ENCODE data around the gene GLG1.
A peak's percentile ranks its signal among the peaks of the same experiment; 100 is the strongest.
"Not testable (repeated sequence)": the region's sequence is repeated elsewhere in the genome, so short reads cannot be mapped to it uniquely, and the experiment has no call there.

GLG1 gene

DNA sequence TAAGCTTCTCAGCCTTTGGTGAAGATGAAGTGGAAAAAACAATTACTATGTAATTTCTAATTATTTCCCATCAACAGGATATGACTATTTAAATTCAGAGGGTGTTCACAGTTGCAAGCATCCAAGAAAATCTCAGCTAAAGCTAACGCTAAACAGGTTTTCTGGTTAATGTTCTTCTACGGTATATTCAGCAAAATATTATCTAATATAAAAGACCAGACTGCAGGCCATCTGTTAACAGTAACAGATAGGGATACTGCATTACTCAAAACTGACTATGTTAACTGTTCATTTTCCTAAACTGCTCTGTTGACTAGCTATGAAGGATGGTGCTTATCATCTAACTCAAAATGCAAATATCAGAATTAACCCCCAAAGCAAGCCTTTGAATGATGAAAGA, 32.8 kb downstream of the GLG1 start:
- no peak for DNase-seq

DNA sequence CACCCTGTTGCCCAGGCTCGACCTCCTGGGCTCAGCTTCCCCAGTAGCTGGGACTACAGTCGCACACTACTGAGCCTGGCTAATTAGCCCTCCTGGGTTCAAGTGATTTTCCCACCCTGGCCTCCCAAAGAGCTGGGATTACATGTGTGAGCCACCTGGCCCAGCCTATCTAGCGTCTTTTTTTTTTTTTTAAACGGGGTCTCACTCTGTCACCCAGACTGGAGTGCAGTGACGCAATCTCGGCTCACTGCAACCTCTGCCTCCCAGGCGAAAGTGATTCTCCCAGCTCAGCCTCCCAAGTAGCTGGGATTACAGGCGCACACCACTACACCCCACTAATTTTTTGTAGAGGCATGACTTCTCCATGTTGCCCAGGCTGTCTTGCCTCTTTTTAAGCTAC, 33.3 kb downstream of the GLG1 start:
- DNase-seq = no peak

DNA sequence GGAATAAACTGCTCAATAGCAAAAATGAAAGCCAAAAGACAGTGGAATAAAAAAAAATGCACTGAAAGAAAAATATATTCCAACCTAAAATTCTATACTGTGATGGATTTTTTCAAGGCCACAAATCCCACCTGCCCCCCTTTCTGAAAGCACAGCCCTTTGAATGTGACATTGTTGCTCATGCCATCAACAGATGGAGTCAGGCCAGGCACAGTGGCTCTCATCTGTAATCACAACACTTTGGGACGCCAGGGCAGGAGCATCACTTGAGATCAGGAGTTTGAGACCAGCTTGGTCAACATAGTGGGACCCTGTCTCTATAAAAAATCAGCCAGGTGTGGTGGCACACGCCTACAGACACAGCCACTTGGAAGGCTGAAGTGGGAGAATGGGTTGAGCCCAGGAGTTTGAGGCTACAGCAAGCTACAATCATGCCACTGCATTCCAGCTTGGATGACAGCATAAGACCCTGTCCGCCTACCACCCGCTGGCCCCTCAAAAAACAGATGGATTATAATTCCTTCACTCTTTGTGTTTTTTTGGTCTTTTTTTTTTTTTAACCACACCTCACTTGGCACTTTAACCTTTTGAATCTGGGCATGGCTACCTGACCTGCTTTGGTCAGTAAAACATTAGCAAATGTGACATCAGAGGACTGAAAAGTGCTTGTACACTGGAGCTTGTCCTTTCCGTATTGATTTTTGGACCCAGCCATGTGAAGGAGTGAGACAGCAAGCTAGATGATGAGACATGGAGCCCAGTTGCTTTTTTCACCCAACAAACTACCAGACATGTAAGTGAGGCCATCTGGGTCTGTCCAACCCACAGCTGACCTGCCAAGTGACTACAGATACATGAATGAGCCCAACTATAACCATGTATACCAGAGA, 36.3 kb downstream of the GLG1 start:
- no peak for DNase-seq

DNA sequence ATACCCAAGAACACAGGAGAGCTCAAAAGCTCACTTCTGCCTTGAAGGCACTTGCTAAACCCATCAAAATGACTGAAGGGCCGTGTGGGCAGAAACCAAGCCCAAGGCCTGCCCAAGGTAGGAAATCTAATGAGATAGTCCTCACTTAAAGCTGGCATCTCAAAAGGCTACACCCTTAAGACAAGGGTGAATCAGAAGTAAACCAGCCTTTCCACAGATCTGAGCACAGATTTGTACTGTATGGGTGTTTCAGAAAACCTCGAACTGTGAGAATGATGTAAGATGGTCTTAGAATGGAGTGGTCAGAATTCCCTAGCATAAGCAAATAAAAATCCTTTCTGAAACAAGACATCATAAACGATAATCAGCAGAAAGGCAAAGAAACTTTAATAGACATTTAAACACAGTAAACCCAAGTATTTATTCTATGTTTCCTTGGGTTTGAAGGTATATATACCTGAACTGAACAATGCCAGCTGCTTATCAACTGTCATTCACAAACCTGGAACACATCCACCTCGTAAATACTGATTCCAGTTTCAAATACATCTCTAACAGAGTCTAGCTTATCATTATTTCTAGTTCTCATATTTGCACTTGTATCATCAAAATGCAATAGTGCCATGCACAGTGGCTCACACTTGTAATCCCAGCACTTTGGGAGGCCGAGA, 37.8 kb downstream of the GLG1 start:
- DNase-seq = no peak

DNA sequence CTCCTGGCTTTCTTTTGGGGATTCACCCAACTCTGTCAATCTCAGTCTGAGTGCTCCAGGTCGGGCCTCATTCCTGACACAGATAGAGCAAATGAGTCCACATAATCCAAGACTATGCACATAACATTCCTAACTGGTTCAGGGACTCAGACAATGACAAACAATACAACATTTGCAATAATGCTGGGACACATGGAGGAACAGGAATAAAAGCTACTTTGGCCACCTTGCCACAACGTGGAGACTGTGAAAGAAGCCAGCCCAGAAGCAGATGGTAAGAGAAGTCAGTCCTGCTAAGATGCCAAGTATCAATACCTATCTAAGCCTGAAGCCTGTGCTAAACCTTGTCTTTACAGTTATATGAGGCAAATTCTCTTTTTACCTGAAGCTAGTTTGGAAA, 39.0 kb downstream of the GLG1 start:
- DNase-seq = no peak

DNA sequence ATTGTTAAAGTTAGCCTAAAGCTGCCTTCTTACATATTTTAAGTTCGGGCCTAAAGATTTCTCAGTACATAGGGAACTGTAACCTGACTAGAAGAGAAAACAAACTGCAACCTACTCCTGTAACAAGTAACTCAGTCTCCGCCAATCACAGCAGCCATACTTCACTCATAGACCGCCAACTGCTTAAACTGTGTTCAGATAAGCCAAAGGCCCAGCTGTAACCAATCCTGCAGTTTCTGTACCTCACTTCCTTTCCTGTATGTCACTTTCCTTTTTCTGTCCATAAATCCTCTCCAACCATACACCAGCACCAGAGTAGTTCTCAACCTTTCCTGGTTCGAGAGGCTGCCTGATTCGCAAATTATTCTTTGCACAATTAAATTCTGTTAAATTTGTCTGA, 41.5 kb downstream of the GLG1 start:
- DNase-seq = peak; percentile 21

DNA sequence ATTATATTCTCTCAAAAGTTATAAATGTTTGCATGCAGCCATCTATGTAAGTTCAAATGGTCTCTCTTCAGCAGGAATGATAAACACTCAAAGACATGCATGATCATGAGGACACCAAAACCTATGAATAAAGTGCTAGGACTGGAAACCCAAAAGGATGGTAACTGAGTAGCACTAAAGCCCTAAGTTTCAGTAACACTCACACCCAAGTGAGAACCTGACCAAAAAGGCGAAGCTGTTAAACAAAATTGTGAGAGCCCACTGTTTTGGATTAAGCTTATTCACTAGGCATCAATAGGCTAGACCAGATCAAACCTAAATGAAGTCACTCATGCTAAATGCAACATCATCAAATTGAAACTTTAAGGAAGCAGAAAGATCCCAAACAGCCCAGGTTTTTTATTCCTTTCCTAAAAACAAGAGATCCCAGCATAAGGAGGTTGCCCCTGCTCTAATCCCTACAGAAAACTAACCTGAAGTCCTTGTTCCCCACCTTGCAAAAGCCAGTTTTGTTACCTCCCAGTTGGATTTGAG, 42.4 kb downstream of the GLG1 start:
- DNase-seq = no peak

DNA sequence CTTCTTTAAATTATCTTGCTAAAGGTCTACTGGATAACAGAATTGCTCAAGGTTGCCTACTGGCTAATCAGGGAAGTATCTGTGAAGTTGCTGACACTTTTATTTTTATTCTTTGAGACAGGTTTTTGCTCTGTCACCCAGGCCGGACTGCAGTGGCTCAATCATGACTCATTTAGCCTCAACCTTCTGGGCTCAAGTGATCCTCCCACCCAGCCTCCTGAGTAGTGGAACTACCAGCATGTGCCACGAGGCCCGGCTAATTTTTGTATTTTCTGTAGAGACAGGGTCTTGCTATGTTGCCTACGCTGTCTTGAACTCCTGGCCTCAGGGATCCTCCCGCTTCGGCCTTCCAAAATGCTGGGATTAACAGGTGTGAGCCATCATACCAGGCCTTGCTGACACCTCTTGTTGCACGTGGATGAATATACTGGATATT, 43.1 kb downstream of the GLG1 start:
- peak; percentile 58 for DNase-seq

DNA sequence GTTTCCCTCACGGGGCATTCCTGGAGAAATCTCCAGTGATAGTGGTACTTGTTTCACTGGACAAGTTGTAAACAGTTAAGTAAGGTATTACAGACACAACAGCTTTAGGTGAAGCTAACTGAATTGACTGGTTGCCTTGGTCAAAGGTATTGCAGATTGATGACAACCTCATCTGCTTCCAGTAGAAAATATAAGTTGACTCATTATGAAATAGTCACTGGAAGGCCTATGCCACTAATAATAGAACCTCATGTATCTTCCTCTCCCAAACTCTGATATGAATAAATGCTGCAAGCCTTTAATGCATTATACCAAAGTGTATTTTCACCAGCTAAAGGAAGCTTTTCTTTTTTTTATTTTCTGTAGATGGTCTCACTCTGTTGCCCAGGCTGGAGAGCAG, 44.8 kb downstream of the GLG1 start:
- DNase-seq = no peak

DNA sequence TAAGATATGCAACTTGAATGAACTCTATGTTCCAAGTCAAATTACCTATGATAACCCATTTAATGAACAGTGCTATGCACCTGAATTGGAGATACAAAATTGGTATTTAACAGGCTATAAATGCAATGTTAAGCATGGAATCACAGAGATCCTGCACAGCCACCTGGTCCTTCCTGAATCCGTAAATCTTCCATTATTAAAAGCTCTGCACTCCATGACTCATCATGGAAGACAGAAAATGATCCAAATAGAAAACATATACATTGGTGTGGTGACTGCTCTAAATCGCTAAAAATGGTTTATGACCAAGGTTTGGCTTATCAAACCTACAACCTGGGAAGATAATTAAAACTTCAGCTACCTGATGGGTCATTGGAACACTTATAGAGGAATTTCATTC, 45.3 kb downstream of the GLG1 start:
- no peak for DNase-seq

DNA sequence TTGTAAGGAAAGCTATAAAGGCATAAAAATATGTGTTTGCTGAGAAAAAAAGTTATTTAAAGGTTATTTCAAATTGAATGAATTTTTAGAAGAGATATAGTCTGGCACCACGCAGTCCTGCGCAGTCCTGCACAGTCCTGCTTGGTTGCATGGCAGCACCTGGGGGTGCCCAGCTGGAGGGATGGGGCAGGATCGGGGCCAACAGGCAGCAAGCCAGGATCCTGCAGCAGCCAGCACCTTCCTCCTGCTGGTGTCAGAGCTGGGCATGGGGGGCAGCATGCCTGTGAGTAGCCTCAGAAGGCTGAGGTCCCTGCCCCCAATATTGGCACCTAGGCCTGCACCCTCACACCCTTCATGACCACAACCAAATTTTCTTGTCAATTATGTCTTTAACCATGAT, 46.0 kb downstream of the GLG1 start:
- DNase-seq = no peak

DNA sequence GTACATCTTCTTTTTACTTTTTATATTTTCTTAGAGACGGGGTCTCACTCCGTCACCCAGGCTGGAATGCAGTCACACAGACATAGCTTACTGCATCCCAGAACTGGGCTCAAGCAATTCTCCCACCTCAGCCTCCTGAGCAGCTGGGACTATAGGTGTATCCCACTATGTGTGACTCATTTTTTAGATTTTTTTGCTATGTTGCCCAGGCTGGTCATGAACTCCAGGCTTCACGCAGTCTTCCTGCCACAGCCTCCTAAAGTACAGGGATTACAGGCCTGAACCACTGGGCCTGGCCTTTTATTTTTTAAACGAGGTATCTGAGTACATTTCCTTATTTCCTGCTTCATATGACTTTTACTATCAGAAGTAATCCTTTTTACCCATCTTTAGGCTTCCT, 48.0 kb downstream of the GLG1 start:
- no peak for DNase-seq

DNA sequence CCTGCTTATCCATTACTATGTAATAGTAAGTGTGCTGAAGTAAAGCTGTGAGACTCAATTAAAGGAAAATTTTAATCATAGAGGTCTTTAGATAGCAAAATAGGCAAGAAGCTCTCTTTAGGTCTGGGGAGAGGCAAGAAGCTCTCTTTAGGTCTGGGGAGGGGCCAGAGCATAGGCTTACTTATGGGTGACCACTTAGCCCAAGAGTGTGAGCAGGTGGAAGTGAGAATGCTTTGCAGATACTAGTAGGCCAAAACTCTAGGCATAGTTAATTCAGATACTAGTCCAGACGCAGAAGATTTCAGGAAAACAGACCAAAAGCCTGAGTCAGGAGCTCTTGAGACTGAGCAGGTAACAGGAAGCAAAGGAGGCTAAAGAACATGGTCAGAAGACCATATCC, 49.6 kb downstream of the GLG1 start:
- no peak for DNase-seq

DNA sequence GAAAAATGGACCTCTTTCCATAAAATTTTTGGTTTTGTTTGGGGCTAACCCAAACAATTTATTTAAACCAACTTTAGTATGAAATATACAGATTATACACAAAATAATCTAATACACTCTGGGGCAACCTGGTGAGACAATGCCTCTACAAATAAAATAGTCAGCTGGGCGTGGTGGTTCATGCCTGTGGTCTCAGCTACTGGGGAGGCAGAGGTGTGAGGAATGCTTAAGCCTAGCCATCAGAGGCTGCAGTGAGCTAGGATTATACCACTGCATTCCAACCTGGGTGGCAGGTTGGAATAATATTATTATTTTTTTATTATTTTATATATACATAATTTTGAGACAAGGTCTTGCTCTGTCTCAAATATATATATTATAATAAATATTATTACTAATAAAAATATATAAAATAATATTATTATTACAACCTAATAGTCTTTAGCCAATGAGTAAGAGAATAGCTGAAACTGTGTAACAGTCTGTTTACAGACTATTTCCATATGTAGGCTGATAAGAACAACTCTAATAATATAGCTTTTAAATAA, 50.5 kb downstream of the GLG1 start:
- no peak for DNase-seq

DNA sequence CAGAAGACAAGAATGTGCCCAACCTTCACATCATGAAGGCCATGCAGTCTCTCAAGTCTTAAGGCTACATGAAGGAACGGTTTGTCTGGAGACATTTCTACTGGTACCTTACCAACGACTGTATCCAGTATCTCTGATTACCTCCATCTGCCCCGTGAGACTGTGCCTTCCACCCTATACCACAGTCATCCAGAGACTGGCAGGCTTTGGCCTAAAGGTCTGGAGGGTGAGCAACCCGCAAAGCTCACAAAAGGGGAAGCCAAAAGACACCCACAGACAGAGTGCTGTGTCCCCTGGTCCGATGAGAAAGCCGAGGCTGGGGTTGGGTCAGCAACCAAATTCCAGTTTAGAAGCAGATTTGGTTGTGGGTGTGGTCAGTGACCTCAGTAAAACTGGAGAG, 54.6 kb downstream of the GLG1 start:
- DNase-seq = not testable (repeated sequence)

DNA sequence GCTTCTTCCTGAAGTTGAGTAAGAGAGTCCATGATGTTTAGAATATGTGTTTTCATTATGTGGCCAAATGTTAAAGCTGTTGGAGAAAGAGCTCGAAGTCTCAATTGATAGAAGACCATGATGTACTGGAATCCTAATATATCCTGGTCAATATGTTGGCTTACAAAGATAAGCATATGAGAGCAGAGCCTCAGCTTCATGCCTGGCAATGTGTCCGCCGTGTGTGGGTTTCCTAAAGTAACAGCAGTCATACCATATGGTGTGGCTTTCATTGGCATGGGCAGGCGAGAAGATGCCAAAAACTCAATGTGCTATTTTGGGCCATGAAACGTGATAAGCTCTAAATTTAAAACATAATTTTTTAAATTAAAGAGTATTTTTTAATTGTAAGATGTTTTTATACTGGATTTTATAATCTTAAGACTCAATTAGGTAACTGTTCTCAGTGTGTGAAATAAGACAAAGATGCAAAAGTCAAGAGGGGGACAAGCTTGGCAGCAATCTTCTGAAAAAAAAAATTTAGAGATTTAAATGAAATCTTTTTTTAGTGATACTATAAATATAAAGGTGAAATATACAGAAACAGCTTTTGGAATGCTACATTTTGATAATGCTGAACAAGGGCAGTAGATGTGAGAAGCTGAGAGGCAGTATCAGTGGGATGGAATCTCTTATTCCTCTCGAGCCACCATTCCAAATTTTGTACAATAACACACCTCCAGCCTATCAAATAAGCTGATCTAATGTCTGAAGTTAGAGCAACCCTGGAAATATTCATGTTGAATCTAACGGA, 56.5 kb downstream of the GLG1 start:
- not testable (repeated sequence) for DNase-seq

DNA sequence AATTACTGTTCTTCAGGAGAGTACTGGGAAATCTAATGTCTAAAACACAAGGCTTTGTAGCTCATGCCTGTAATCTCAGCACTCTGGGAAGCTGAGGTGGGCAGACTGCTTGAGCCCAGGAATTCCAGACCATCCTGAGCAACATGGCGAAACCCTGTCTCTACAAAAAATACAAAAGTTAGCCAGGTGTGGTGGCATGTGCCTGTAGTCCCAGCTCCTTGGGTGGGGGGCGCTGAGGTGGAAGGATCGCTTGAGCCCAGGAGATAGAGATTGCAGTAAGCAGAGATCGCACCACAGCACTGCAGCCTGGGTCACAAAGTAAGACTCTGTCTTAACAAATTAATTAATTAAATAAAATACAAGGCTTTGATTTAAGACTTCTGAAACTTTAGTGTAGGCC, 60.8 kb downstream of the GLG1 start:
- not testable (repeated sequence) for DNase-seq

DNA sequence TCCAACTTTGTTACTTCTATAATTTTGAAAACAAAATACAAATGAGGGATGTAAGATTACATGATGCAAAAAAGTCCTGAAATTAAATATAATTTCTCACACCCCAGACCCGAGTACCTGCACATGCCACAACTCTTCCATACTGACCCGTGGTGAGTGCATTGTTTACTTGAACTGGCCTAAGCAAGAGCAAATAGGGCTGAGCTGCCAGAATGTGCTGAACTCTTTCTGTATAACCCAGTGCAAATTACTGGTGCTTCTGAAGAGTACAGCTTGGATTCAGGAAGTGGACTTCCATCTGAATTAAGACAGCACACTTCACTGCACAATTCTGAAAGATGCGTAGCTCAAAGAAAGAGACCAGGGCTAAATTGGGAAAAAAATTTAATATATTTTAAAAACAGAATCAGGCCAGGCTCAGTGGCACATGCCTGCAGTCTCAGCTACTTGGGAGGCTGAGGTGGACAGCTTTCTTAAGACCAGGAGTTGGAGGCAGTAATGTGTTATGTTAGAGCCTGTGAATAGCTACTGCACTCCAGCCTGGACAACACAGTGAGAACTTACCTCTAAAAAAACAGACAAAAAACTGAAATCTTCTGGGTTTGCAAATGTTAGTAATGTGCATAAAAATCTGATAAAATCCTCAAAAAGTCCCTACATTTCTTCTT, 63.9 kb downstream of the GLG1 start:
- not testable (repeated sequence) for DNase-seq

DNA sequence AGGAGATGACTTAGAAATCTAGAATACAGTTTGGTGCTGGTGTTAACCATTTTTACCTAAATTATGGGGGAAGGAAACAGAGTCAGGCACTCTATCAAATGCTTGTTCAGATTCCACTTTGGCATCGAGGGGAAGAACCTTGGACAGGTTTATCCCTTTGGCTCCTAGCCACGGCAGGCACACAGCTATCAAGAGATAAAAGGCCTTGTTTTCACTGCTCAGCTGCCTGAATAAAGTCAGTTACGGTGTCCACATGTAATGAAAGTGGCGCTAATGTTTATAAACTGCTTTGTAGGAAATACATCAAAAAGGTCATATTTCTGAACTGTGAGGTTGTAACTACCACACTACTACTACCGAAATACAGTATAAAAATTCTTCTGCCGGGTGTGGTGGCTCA, 66.3 kb downstream of the GLG1 start:
- peak; percentile 70 for DNase-seq

DNA sequence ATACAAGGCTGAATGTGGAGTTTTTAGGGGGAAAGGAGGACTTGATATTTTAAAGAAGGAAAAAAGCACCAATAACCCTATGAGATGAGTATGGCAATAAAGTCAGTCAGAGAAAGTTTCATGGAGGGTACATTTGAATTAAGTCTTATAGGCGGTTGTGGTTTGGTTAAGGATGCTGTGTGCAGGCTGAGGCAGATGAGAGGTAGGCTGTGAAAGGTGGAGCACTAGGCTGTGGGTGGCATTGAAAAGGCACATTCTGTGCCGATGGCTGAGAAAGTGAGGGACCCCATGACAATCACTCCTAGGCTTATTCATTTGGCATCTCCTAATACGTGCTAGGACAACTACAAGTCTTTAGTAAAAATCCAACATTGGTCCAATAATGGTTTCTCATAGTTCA, 68.1 kb downstream of the GLG1 start:
- DNase-seq = not testable (repeated sequence)

DNA sequence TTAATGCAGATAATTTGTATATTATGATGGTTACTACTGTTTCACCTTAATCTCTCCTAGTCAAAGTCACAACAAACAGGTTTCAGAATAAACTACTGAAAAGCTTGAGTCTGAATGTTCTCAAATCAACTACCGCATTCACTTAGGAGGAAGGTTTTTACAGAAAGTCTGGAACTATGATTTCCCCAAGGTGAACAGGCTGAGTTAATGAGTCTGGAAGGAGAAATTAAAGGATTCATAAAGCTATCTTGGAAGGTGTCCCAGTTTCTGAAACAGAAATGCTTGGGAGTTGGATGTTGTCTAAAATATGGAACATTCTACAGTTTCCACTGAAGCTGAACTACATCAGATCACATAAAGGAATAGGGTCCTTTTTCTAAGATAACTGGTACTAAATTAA, 69.2 kb downstream of the GLG1 start:
- not testable (repeated sequence) for DNase-seq

DNA sequence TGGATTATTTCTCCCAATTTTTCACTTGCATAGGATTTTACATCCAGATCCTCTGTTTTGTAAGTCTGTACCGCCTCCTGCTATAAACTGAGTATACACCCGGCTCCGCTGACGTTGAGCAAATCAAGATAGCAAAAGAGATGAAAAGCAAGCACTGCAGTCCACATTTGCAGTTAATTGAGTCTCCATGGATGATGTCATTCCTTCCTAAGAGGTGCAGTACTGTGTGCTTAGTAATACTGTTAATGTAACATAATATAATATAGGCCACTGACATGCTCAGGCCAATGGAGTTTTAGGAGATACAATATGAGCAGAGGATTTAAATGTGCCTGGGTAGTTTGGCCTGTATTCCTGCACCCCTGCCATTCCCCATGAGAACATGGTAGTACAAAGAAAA, 72.3 kb downstream of the GLG1 start:
- DNase-seq = not testable (repeated sequence)

Data from hematopoietic multipotent progenitor cell treated with erythropoietin and hydrocortisone succinate and interleukin-3 and kit ligand, for 8 days (in vitro differentiated cells).